HG02642 (cell line): ENCODE results near the gene PIP5K1C.
"Not testable (repeated sequence)": the region's sequence is repeated elsewhere in the genome, so short reads cannot be mapped to it uniquely, and the experiment has no call there.

Source experiments
- ATAC-seq: cut with Tn5 transposase; IDR thresholded peaks from one replicate; pipeline ENCODE4 v1.9.1; 2021; ENCODE audit warnings: mild to moderate bottlenecking; ENCODE audit not compliant: unreplicated experiment, poor library complexity

PIP5K1C gene

GRCh38 chr19:3679581-3679980, 20.7 kb downstream of the PIP5K1C start:
- ATAC-seq: no peak

GRCh38 chr19:3679138-3679537, 21.1 kb downstream of the PIP5K1C start:
- ATAC-seq: no peak

- no peak for ATAC-seq
Observed at GRCh38 chr19:3678188-3678587, 22.1 kb downstream of the PIP5K1C start.

GRCh38 chr19:3674784-3675543, 25.3 kb downstream of the PIP5K1C start:
- ATAC-seq: no peak

DNA sequence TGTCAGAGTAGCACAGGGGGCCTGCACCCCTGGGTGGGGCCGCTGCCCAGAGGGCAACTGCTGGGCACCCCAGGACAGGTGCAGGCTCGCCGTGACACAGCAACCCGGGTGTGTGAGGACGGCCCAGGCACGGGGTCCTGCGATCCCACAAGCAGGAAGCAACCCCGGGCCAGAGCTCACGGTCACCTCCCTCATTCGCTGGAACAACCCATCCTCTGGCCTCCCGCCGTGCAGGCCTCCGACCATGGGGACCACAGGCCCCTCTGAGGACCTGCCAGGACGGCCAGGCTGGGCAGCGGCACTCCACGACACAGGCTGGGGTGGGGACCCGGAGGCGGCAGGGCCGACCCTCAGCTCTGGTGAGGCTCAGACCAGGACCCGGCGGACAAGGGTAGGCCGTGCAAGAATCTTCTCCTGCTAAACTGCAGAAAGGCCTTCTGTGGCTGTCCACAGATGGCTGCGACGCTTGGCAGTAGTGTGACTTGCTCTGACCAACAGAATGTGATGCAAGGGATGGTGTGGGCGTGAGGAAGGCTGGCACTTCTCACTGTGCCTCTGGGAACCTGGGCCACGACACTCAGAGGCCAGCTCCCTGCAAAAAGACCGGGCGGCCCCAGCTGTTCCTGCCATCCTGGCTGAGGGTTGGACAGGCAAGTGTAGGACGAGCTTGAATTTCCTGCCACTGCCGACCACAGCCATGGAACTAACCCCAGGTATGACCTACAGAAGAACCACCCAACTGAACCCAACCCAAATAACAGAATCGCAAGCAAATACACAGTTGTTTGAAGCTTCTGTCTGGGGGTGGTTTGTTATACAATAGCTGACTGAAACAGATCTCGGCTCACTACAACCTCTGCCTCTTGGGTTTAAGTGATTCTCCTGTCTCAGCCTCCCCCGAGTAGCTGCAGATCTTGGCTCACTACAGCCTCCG, 26.5 kb downstream of the PIP5K1C start:
- no peak for ATAC-seq

DNA sequence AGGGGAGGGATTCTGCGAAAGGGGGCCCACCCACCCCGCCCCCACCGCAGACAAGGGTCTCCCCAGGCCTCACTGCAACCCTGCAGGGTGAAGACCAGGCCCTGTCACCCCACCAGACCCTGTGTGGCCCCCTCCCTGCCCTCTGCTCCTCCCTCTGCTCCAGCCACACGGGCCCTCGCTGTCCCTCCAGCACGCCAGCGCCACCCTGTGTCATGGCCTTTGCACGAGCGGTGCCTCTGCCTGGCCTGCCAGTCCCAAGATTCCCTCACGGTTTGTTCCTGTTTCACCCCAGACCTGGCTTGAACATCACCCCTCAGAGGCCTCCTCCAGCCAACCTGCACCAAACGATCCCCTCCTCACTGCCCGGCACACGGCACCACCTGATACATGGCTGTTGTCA, 27.3 kb downstream of the PIP5K1C start:
- no peak for ATAC-seq

DNA sequence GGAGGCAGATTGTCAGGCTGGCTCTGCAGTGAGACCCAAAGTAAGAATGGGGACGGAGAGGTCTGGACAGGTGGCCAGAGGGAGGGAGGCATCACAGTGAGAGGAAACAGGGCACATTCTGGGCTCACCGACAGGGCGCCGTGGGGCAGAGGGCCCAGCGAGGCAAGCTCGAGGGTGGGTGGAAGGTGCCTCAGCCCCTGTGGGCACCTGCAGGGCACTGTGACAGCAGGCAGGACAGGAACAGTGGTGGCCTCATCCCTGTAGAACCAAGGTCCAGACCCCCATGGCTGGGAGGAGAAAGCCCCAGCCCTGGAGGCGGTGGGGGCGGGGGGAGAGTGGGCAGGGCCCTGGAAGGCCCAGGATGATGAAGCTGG, 27.7 kb downstream of the PIP5K1C start:
- ATAC-seq: no peak

- ATAC-seq: no peak
Observed at GRCh38 chr19:3671680-3672574, 28.3 kb downstream of the PIP5K1C start.

DNA sequence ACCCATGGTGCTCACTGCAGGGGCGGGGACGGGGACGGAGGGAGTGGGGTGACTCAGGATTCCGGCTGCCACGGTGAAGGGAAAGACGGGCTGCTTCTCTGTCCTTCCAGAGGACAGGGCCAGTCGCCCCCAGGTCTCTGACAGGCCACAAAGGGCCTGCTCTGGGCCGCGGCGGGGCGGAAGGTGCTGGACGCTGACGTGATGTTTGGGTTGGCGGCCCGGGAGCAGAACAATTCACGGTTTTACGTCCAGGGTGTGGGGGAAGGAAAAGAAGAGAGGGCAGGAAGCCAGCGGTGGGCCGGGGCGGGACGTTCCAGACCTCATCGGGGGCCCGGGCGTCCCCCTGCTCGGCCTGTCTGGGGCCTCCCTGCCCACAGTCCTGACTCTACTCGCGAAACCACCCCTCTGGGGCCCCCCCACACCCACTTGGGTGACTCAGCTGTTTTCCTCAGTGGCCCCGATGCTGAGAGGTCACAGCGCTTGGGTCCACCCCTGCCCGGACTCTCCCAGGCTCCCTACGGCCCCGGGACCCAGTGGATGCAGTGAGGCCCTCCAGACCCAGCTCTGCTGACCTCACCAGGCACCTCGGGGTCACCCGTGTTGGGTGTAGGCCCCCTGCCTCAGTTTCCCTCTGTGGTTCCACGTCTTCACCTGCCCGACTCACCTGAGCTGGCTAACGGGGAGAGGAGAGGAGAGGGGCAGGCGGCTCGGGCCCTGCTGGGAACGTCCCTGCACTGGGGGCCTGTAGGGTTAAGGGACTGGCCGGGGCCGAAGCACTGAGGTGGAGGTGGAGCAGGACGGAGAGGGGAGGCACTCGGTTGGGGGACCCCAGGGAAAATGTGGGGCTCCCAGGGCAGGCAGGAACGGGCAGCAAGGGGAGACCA, 29.2 kb downstream of the PIP5K1C start:
- no peak for ATAC-seq

- no peak for ATAC-seq
Observed at GRCh38 chr19:3669947-3670795, 30.1 kb downstream of the PIP5K1C start.

- ATAC-seq: no peak
Observed at GRCh38 chr19:3669082-3669946, 31.0 kb downstream of the PIP5K1C start.

GRCh38 chr19:3668331-3669081, 31.8 kb downstream of the PIP5K1C start:
- ATAC-seq: no peak

- no peak for ATAC-seq
Observed at GRCh38 chr19:3667766-3668165, 32.5 kb downstream of the PIP5K1C start.

DNA sequence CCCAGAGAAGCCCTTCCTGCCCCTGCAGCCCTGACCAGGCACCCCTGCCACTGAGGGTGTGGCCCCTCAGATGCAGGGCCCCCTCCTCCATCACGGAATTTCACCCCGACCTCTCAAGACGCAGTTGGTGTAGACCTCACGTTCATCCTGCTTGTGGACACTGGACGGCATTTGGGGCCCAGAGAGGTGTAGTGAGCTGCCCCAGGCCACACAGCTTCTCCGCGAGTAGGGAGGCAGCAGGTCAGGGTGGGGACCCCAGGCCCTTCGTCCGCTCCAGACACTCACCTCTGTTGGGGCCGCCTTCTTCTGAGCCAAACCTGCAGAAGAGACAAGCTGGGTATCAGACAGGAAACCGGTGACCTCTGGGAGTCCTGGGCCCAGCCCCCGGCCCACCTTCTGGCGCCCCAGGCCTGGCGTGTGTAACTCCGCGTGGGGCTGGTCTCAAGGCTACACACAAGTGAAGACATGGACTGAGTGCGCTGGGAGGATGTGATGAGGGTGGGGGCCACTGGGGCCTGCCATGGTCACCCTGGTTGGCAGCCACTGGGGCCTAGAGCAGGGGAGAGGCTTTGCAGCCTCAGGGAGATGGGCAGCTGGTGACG, 33.1 kb downstream of the PIP5K1C start:
- ATAC-seq: no peak

GRCh38 chr19:3666545-3666856, 33.8 kb downstream of the PIP5K1C start:
- ATAC-seq: not testable (repeated sequence)

DNA sequence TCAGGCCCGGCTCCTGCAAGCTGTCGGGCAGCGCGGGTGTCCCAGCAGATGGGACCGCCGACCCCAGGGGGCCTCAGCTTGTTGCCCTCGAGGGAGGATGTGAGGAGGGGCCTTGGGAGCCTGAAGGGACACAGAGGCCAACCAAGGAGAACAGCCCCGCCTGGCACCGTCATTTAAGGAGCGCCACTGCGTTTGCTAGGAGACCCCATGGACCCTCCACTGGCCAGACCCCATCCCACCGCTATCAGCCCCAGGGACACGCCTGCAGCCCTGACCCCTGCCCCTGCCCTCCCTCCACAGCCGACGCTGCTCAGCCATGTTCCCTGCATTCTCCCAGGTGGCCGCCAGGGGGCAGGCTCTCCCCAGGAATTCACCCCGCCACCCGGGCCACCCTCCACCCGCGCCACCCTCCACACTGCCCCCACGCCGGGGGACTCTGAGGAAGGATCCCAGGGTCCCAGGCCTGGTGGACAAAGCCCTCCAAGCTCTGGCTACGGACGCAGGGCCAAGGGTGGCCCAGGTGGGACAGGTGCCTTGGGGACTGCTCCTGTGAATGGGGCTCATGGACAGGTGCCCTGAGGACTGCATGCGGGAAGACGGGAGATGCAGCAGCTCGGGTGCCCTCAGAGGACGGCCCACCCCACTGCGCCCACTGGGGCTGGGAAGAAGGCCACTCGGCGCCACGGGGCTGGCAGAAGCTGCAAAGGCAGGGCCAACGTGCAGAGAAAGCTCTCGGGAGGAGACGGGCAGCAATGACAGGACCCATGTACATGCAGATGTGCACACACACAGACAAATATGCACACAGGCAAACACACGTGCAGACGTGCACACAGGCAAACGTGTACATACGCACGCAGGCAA, 34.4 kb downstream of the PIP5K1C start:
- ATAC-seq: peak; percentile 51
